Fibroblast of skin of right quadriceps (primary cell): Measurements from ENCODE around the gene TMSB10.
"Not testable (repeated sequence)": the region's sequence is repeated elsewhere in the genome, so short reads cannot be mapped to it uniquely, and the experiment has no call there.

Source experiments
- DNase-seq: peaks from one replicate; pipeline ENCODE4 v3.0.0-alpha.2; 2013

The TMSB10 gene

DNA sequence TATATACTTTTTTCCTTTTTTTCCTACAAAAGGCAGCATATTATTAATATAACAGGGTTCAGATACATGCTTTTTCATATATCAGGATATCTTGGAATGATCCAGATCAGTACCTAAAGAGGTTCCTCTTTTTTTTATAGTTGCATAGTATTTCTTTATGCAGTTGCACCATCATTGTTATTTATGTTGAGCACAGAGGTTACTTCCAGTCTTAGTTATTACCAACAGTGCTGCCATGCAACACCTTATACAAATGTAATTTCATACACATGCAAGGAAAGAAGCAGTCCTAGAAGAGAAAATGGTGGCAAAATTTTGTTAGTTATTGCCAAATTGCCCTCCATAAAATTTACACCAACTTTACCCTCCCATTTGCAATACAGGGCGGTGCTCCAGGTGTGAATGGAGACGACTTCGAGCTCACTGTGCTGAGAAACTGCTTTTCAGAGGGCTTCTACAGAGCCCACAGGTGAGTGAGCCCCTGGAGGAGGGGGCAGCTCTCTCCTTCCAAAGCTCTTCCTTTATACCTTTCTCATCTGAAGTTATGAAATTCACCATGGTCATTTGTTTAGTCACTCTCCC lies 35.5 kb downstream of the TMSB10 start:
- no peak for DNase-seq

DNA sequence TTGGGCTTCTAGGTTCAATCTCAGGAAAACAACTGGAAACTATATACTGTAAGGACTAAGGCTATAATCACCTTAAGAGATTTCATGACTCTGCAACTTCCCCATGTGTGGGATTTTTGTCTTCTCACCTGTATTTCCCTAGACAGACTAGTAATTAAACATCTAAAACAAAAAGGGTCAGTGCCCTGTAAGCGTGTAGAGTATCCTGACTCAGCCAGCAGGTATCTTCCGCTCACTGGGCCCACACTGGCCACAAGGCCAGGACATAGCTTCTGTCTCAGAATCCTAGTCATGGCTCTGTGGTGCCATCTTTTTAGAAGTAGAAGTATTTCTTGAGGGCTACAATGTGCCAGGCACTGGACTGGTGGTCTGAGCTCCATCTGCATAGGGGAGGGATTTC lies 36.7 kb downstream of the TMSB10 start:
- DNase-seq: no peak

DNA sequence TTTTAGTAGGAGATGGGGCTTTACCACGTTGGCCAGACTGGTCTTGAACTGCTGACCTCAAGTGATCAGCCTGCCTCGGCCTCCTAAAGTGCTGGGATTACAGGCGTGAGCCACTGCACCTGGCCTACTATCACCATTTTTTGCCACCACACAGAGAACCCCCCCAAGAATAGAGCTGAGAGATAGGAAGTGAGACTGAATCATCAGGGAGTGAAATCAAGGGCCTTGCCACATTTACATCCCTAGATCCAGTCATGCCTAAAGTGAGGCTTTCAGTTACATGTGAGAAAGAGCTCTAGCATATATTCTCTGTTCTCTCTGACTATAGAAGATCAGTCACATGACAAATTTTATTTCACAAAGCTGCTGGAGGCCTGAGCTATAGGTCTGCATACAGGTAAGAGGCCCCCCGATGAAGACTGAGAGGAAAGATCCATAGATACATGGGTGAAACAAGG lies 37.5 kb downstream of the TMSB10 start:
- DNase-seq: peak; percentile 35

DNA sequence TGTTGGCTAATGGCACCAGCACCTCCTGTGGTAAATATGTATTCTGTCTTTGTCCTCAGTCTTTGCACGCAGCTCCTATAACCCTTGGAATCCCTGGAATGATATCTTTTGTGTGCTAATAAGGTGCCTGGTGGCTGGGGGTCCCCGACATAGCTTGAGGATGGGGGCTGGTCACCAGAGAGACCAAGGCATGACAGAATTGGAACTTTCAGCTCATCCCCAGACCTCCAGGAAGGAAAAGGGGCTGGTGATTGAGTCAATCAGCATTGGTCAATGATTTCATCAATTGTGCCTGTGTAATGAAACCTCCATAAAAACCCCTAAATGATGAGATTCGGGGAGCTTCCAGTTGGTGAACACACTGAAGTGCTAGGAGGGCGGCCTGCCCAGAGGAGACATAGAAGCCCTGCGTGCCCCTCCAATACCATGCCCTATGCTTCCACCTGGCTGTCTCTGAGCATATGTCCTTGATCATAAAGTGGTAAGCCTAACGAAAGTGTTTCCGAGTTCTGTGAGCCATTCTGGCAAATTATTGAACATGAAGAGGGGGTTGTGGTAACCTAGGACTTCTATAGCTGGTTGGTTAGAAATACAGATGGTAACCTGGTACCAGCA lies 38.9 kb downstream of the TMSB10 start:
- DNase-seq: no peak

DNA sequence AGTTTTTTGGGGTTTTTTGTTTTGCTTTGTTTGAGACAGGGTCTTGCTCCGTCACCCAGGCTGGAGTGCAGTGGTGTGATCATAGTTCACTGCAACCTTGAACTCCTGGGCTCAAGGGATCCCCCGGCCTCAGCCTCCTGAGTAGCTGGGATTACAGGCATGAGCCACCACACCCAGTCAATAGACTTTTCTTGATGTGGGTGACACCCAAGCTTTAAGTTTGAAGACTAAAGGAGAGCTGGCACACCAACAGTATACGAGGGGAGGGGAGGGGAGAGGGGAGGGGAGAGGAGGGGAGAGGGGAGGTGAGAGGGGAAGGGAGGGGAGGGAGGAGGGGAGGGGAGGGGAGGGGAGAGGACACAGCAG lies 40.4 kb downstream of the TMSB10 start:
- not testable (repeated sequence) for DNase-seq

DNA sequence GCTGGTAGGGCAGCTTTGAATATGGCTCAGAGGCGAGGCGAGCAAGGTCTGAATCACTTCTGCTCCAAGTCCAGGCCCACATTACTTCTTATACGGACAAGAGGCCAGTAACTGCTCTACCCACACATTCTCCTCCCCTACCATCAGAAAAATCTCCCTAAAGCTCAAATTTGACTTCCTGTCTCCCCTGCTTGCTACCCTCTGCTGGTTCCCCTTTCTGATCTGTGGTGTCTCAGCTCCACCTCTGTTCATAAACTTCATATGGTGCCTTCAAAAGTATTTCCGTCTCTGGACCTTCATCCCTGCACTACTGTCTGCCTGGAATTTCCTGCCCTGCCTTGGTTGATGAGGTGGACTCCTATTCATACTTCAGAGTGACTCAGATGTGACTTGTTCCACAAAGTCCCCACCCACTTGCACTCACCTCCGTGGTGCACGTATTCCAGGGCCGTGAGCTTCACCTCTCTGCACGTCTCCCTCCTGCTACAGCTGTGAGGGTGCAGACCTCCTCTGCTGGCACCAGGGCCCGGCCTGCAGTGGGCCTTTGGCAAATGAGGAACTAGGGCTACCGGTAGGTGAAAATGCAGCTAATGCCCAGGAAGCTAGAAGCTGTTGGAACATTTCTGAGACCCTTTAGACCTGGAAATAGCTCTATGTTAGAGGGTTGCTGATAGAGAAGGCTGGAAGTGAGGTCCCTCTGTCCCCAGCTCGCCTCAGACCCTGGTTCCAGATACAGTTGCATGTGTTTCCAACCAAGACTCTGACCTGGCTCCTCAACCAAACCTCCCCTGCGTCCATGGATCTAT lies 41.0 kb downstream of the TMSB10 start:
- peak; percentile 89 for DNase-seq

DNA sequence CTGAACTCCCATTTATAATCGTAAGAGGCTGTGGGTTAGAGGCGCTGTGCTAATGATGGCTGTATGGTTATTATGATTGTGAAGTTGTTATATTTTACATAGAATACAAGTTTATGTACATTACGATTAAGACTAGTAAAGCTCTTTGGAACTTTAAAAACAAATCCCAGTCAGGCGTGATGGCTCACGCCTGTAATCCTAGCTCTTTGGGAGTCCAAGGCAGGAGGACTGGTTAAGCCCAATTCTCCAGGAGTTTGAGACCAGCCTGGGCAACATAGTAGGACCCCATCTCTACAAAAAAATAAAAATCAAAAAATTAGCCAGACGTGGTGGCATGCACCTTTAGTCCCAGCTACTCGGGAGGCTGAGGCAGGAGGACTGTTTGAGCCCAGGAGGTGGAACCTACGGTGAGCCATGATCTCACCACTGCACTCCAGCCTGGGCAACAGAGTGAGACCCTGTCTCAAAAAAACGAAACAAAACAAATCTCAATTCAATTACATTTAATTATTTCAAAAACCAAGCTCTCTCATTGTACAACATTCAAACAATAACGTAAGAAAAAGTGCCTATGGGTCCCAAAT lies 41.6 kb downstream of the TMSB10 start:
- DNase-seq: no peak

DNA sequence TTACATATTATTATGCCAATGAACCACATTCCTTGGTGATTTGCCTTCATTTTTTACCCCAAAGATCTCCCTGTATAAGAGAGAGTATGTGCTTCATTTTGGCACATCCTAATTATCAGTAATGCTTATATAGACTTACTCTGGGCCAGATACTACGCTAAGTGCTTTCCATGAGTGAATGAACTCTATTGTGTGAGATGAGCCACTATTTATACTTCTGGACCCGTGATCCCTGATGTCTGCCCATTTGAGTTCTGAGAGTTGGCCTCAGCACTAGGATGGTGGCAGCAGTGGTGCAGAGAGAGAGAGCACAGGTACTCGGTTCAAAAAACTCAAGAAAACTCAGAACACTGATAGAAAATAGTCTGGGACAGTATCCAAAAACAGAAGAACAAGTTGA lies 48.1 kb downstream of the TMSB10 start:
- DNase-seq: no peak

DNA sequence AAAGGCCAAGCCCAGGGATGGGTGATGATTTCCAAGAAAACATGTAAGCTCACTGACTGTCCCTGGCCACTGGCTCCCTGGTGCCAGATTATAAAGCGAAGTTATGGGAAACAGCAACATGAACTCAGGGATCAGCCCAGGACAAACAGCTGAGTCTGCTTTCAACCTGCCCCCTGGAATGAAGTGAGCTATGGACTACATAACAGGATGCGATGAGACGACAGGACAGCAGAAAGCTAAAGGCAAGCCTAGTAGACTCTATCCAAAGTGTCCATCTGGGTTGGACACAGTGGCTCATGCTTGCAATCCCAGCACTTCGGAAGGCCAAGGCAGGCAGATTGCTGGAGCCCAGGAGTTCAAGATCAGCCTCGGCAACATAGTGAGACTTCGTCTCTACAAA lies 48.9 kb downstream of the TMSB10 start:
- no peak for DNase-seq
